OCI-LY1 (cell line): ENCODE results near the gene ZSCAN5A.

ENCODE experiments used
- EZH2 ChIP-seq: fragments of 200-600 bp; sonication (generic), shearing (Covaris generic); IDR thresholded peaks from 2 replicates; pipeline ENCODE4 v1.8.0; 2017; ENCODE audit warnings: borderline replicate concordance, mixed run types, mild to moderate bottlenecking, antibody characterized with exemption, low read length, moderate library complexity, mixed read lengths
- TF ChIP-seq, protein P1 (sequence below): fragments of 200-600 bp; sonication (generic), shearing (Covaris generic); IDR thresholded peaks from 2 replicates; pipeline ENCODE4 v1.5.1; 2017; ENCODE audit warnings: mild to moderate bottlenecking, antibody characterized with exemption, low read length, moderate library complexity, mixed read lengths

DNA sequence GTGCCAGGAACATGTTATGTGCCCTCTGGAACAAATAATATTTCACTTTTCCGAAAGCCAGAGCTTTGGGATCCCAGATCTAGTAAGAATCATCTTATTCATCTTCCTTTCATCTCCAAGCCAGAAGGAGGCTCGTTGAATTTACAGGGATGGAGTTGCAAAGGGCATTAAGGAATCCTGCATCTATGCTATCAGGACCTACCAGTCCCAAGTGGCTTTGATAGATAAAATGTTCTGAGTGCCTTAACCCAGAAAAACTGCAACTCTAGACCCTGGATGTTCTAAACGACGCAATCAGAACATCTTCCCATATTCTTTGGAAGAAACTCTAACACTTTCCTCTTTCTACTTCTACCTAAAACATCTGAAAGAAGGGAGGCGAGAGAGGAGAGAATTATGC lies 51.3 kb downstream of the ZSCAN5A start:
- TF ChIP-seq, protein P1, sequence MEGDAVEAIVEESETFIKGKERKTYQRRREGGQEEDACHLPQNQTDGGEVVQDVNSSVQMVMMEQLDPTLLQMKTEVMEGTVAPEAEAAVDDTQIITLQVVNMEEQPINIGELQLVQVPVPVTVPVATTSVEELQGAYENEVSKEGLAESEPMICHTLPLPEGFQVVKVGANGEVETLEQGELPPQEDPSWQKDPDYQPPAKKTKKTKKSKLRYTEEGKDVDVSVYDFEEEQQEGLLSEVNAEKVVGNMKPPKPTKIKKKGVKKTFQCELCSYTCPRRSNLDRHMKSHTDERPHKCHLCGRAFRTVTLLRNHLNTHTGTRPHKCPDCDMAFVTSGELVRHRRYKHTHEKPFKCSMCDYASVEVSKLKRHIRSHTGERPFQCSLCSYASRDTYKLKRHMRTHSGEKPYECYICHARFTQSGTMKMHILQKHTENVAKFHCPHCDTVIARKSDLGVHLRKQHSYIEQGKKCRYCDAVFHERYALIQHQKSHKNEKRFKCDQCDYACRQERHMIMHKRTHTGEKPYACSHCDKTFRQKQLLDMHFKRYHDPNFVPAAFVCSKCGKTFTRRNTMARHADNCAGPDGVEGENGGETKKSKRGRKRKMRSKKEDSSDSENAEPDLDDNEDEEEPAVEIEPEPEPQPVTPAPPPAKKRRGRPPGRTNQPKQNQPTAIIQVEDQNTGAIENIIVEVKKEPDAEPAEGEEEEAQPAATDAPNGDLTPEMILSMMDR = no peak
- TF ChIP-seq EZH2 = no peak
